ENCODE measurements around the gene AP2A2. TPM values are rescaled to one million over a fixed set of nuclear protein-coding genes. Genes with fewer than 3 reads are reported as not detected.

AP2A2 gene
- total RNA-seq, 3 donors from 2014 or later, result 44.6 to 112 (median 54.7) TPM

- Histone ChIP-seq H3K4me3 (no peak overlapping the region), H3K4me1 (peaks cover 0 to 4% of the 10 kb centered on the region in 2 donors), H3K36me3 (no peaks in the 10 kb centered on the region), H3K9me3 (peaks cover 0 to 10% of the 10 kb centered on the region in 2 donors), H3K27me3 (peaks cover 0 to 11% of the 10 kb centered on the region in 2 donors), H3K27ac (no peak overlapping the region)
- intact Hi-C loops (cut with DNase I; ENCODE audit: low total_unique reads), result loop anchor here (10.0 kb wide), 1 partner anchor 203 kb away; no protein-coding TSS in a partner anchor
- TF ChIP-seq CTCF (IDR thresholded peaks at IDR 0.05) (no peak), POLR2A (IDR thresholded peaks at IDR 0.05) (no peak), POLR2AphosphoS5 (IDR thresholded peaks at IDR 0.05) (no peak)
- peak in 1 of 2 donors; percentile 47 for DNase-seq (ENCODE audit: low spot score in 2 of 2)
Measured at GRCh38 chr11:1057806-1058205, 132.1 kb downstream of the AP2A2 start.

GRCh38 chr11:1059759-1060158 is 134.1 kb downstream of the AP2A2 start:
- Histone ChIP-seq H3K36me3 (no peaks in the 10 kb centered on the region), H3K9me3 (peaks cover 0 to 10% of the 10 kb centered on the region in 2 donors), H3K4me3 (no peak overlapping the region), H3K4me1 (no peaks in the 10 kb centered on the region), H3K27ac (no peak overlapping the region), H3K27me3 (peaks cover 0 to 6% of the 10 kb centered on the region in 2 donors)
- intact Hi-C loops (cut with DNase I; ENCODE audit: low total_unique reads), result loop anchor here (10.0 kb wide), 1 partner anchor 205 kb away; no protein-coding TSS in a partner anchor
- DNase-seq (ENCODE audit: low spot score in 2 of 2), result no peak
- no peak for TF ChIP-seq CTCF (IDR thresholded peaks at IDR 0.05)

GRCh38 chr11:1060410-1060809 is 134.7 kb downstream of the AP2A2 start:
- no peak for DNase-seq (ENCODE audit: low spot score in 2 of 2)
- no peak overlapping the region for H3K27ac ChIP-seq
- peaks cover 0 to 6% of the 10 kb centered on the region in 2 donors for H3K27me3 ChIP-seq
- intact Hi-C loops (cut with DNase I; ENCODE audit: low total_unique reads), result no loop called here
- no peaks in the 10 kb centered on the region for H3K36me3 ChIP-seq
- H3K4me3 ChIP-seq, result no peak overlapping the region
- no peaks in the 10 kb centered on the region for H3K4me1 ChIP-seq
- TF ChIP-seq POLR2AphosphoS5 (IDR thresholded peaks at IDR 0.05) (no peak), POLR2A (IDR thresholded peaks at IDR 0.05) (no peak), CTCF (IDR thresholded peaks at IDR 0.05) (no peak)
- H3K9me3 ChIP-seq, result peaks cover 0 to 10% of the 10 kb centered on the region in 2 donors

GRCh38 chr11:1060852-1061616 is 135.4 kb downstream of the AP2A2 start:
- Histone ChIP-seq H3K27me3 (peaks cover 0 to 1% of the 10 kb centered on the region in 2 donors), H3K36me3 (no peaks in the 10 kb centered on the region), H3K9me3 (peaks cover 0 to 10% of the 10 kb centered on the region in 2 donors), H3K4me3 (no peak overlapping the region), H3K27ac (no peak overlapping the region), H3K4me1 (no peaks in the 10 kb centered on the region)
- DNase-seq (ENCODE audit: low spot score in 2 of 2), result peak in 1 of 2 donors; percentile 42
- intact Hi-C loops (cut with DNase I; ENCODE audit: low total_unique reads), result no loop called here
- TF ChIP-seq CTCF (IDR thresholded peaks at IDR 0.05) (no peak), POLR2A (IDR thresholded peaks at IDR 0.05) (no peak), POLR2AphosphoS5 (IDR thresholded peaks at IDR 0.05) (no peak)

Other genes starting within 250 kb of the AP2A2 start
- 10 to 100 TPM; 25.3 to 42.6 (median 39.8) TPM for gene DEAF1, start 230.6 kb upstream of the AP2A2 start, total RNA-seq
- gene TMEM80, start 230.1 kb upstream of the AP2A2 start, total RNA-seq, result 10 to 100 TPM; 25.9 to 51.8 (median 29.1) TPM
- 100 to 1,000 TPM in 2 of 3 donors, 1 to 10 TPM in 1; 6.1 to 151 (median 115) TPM for gene EPS8L2, start 219.6 kb upstream of the AP2A2 start, total RNA-seq
- 100 to 1,000 TPM; 137 to 239 (median 141) TPM for gene TALDO1, start 178.4 kb upstream of the AP2A2 start, total RNA-seq
- 10 to 100 TPM in 2 of 3 donors, 1 to 10 TPM in 1; 9.9 to 17.4 (median 16.4) TPM for gene GATD1, start 148.4 kb upstream of the AP2A2 start, total RNA-seq
- not detected for gene CEND1, start 135.8 kb upstream of the AP2A2 start, total RNA-seq
- gene SLC25A22, start 127.6 kb upstream of the AP2A2 start, total RNA-seq, result 10 to 100 TPM in 1 of 3 donors, 1 to 10 TPM in 2; 2.7 to 11.5 (median 4.7) TPM
- 10 to 100 TPM; 10.2 to 17.3 (median 16.7) TPM for gene PIDD1, start 120.6 kb upstream of the AP2A2 start, total RNA-seq
- gene RPLP2, start 115.9 kb upstream of the AP2A2 start, total RNA-seq, result 1,000 to 10,000 TPM in 2 of 3 donors, 100 to 1,000 TPM in 1; 583 to 1,665 (median 1,093) TPM
- 100 to 1,000 TPM; 103 to 266 (median 109) TPM for gene PNPLA2, start 107.0 kb upstream of the AP2A2 start, total RNA-seq
- gene CRACR2B, start 98.0 kb upstream of the AP2A2 start, total RNA-seq, result 100 to 1,000 TPM in 1 of 3 donors, 10 to 100 TPM in 2; 14.7 to 152 (median 86.2) TPM
- gene CD151, start 92.9 kb upstream of the AP2A2 start, total RNA-seq, result 100 to 1,000 TPM; 209 to 847 (median 343) TPM
- 100 to 1,000 TPM in 1 of 3 donors, 10 to 100 TPM in 2; 51.8 to 126 (median 96.7) TPM for gene POLR2L, start 83.3 kb upstream of the AP2A2 start, total RNA-seq
- gene TSPAN4, start 83.0 kb upstream of the AP2A2 start, total RNA-seq, result 100 to 1,000 TPM in 2 of 3 donors, 10 to 100 TPM in 1; 72.4 to 217 (median 107) TPM
- 10 to 100 TPM; 58.3 to 79.5 (median 68.3) TPM for gene CHID1, start 15.1 kb upstream of the AP2A2 start, total RNA-seq
- 1 to 10 TPM in 2 of 3 donors, not detected in 1; 1.3 to 1.9 TPM for gene MUC6, start 110.8 kb downstream of the AP2A2 start, total RNA-seq
- gene MUC2, start 149.0 kb downstream of the AP2A2 start, total RNA-seq, result under 1 TPM in 1 of 3 donors, not detected in 2; 0.66 TPM
- gene MUC5AC, start 232.1 kb downstream of the AP2A2 start, total RNA-seq, result not detected

Measured in breast epithelium (tissue), 4 donors.